Thyroid gland (tissue), 4 donors: Measurements from ENCODE around the gene ASCC2.
"Not testable (repeated sequence)": the region's sequence is repeated elsewhere in the genome, so short reads cannot be mapped to it uniquely, and the experiment has no call there.

Source experiments
- CTCF ChIP-seq, 6 experiments: fragments of 200-600 bp in 3 of 6; fragments of 450-650 bp in 3 of 6; sonication (generic) in 3 of 6; IDR thresholded peaks; one replicate each; pipeline ENCODE4 v1.5.1; 2016 to 2019; ENCODE audit warnings: antibody characterized with exemption in 6 of 6, mild to moderate bottlenecking in 2 of 6, inconsistent platforms in 1 of 6, moderate library complexity in 1 of 6
- POLR2A ChIP-seq, 2 donors: fragments of 450-650 bp; IDR thresholded peaks; one replicate each; pipeline ENCODE4 v1.6.1; 2017; ENCODE audit warnings: antibody characterized with exemption in 2 of 2, mild to moderate bottlenecking in 2 of 2, moderate library complexity in 1 of 2

- TF ChIP-seq CTCF, POLR2A (IDR thresholded peaks at IDR 0.05): not testable (repeated sequence)
Measured at GRCh38 chr22:29865572-29865971, 27.5 kb upstream of the ASCC2 start.
